HepG2 (cell line): ENCODE results near the gene THBD. TPM values are rescaled to one million over a fixed set of nuclear protein-coding genes. Genes with fewer than 3 reads are reported as not detected.

ENCODE experiments used
- MIER2 ChIP-seq: IDR thresholded peaks from 2 replicates; pipeline ENCODE4 v1.6.1; 2016; ENCODE audit warnings: missing biosample characterization, missing genetic modification reagents
- NRL ChIP-seq: sonication (generic); formaldehyde crosslinking; IDR thresholded peaks from 2 replicates; pipeline ENCODE4 v1.5.0; 2020; ENCODE audit warnings: missing genetic modification reagents, mild to moderate bottlenecking, moderate library complexity, borderline replicate concordance
- POLR2AphosphoS2 ChIP-seq: IDR thresholded peaks from 2 replicates; pipeline ENCODE4 v1.6.1; 2011; ENCODE audit warnings: low read depth, low read length, improper control_type of control experiment
- THYN1 ChIP-seq: sonication (generic); formaldehyde crosslinking; IDR thresholded peaks from 2 replicates; pipeline ENCODE4 v1.8.1; 2023; ENCODE audit warnings: low read depth, mild to moderate bottlenecking, moderate library complexity, missing genetic modification reagents, borderline replicate concordance
- TOE1 ChIP-seq: sonication (generic); formaldehyde crosslinking; IDR thresholded peaks from 2 replicates; pipeline ENCODE4 v1.4.0; 2020; ENCODE audit warnings: mild to moderate bottlenecking, missing genetic modification reagents
- ZNF12 ChIP-seq: sonication (generic); formaldehyde crosslinking; IDR thresholded peaks from 2 replicates; pipeline ENCODE4 v1.5.0; 2020; ENCODE audit warnings: missing genetic modification reagents
- ZNF232 ChIP-seq: sonication (generic); formaldehyde crosslinking; IDR thresholded peaks from 2 replicates; pipeline ENCODE4 v1.4.0; 2020; ENCODE audit warnings: missing genetic modification reagents, borderline replicate concordance
- ZNF264 ChIP-seq: sonication (generic); formaldehyde crosslinking; IDR thresholded peaks from 2 replicates; pipeline ENCODE4 v1.4.0; 2020; ENCODE audit warnings: missing genetic modification reagents
- ZNF546 ChIP-seq: sonication (generic); formaldehyde crosslinking; conservative IDR thresholded peaks from 2 replicates; pipeline ENCODE4 v1.8.1; 2023; ENCODE audit warnings: mild to moderate bottlenecking, missing genetic modification reagents
- polyA plus RNA-seq, 8 experiments: library from polyadenylated mRNA; depleted of rRNA in 3 of 8; stranded (reverse) in 7 of 8; unstranded in 1 of 8; fragments of >200 nt; fragmentation: Illumina TruSeq in 4 of 8; extraction: Trizol in 4 of 8; gene quantifications; 2 replicates each; pipeline versions ENCODE4 v1.2.1 to v1.2.3, GENCODE V29; 2011 to 2016; ENCODE audit warnings: low read depth in 4 of 8, missing spikeins in 1 of 8, mixed read lengths in 1 of 8; ENCODE audit not compliant: insufficient read depth in 1 of 8
- total RNA-seq, 5 experiments: library from RNA; depleted of rRNA; stranded (reverse); fragments of >200 nt; fragmentation: Illumina TruSeq; extraction: Trizol; gene quantifications; 2 replicates each; pipeline ENCODE4 v1.2.3, GENCODE V29; 2016; ENCODE audit warnings: low read depth in 1 of 5
- TF ChIP-seq, protein P1 (sequence below): sonication (generic); formaldehyde crosslinking; IDR thresholded peaks from 2 replicates; pipeline ENCODE4 v1.8.1; 2022; ENCODE audit warnings: mild to moderate bottlenecking, missing genetic modification reagents
- TF ChIP-seq, protein P2 (sequence below): sonication (generic); formaldehyde crosslinking; IDR thresholded peaks from 2 replicates; pipeline ENCODE4 v1.4.0; 2020; ENCODE audit warnings: missing genetic modification reagents, borderline replicate concordance
- TF ChIP-seq, protein P3 (sequence below): sonication (generic); formaldehyde crosslinking; IDR thresholded peaks from 2 replicates; pipeline ENCODE4 v1.4.0; 2020; ENCODE audit warnings: missing genetic modification reagents

The THBD gene
- total and polyA plus RNA-seq, 2 of the 13 experiments (the other 11 are each of a cell fraction or from before 2014, with no cell fraction given) = 0.03 TPM; not detected in 1

DNA sequence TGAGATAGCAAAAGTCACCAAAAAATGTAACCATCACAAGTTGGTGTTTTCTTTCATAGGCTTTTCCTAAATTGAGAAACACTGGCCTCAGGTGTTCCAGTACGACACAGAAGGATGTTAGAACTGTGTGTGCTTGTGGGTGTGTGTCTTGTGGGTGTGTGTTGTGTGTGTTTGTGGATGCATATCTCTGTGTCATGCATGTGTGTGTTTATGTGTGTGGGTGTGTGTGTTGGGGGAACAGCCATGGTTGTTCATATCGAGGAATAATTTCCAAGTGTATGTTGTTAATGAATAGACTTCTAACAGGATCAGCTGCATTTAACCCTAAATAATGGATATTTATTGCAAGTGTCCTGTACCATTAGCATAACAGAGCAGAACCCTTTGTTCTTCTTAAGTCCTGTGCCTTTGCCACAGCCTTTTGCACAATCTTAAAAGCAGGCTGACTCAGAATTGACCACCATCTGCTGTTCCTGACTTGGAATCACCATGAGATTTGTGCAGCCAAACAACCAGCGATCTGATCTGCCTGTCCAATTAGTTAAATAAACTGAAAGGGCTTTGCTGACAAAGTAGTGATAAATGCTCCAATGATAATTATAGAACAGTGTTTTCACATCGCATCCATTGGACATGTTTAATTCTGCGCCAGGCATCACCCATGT lies 29.0 kb upstream of the THBD start (continued):
- TF ChIP-seq, protein P1, sequence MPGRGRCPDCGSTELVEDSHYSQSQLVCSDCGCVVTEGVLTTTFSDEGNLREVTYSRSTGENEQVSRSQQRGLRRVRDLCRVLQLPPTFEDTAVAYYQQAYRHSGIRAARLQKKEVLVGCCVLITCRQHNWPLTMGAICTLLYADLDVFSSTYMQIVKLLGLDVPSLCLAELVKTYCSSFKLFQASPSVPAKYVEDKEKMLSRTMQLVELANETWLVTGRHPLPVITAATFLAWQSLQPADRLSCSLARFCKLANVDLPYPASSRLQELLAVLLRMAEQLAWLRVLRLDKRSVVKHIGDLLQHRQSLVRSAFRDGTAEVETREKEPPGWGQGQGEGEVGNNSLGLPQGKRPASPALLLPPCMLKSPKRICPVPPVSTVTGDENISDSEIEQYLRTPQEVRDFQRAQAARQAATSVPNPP = no peak
- TF ChIP-seq, protein P2, sequence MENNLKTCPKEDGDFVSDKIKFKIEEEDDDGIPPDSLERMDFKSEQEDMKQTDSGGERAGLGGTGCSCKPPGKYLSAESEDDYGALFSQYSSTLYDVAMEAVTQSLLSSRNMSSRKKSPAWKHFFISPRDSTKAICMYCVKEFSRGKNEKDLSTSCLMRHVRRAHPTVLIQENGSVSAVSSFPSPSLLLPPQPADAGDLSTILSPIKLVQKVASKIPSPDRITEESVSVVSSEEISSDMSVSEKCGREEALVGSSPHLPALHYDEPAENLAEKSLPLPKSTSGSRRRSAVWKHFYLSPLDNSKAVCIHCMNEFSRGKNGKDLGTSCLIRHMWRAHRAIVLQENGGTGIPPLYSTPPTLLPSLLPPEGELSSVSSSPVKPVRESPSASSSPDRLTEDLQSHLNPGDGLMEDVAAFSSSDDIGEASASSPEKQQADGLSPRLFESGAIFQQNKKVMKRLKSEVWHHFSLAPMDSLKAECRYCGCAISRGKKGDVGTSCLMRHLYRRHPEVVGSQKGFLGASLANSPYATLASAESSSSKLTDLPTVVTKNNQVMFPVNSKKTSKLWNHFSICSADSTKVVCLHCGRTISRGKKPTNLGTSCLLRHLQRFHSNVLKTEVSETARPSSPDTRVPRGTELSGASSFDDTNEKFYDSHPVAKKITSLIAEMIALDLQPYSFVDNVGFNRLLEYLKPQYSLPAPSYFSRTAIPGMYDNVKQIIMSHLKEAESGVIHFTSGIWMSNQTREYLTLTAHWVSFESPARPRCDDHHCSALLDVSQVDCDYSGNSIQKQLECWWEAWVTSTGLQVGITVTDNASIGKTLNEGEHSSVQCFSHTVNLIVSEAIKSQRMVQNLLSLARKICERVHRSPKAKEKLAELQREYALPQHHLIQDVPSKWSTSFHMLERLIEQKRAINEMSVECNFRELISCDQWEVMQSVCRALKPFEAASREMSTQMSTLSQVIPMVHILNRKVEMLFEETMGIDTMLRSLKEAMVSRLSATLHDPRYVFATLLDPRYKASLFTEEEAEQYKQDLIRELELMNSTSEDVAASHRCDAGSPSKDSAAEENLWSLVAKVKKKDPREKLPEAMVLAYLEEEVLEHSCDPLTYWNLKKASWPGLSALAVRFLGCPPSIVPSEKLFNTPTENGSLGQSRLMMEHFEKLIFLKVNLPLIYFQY (CRISPR knock-in tag) = no peak
- TF ChIP-seq ZNF264 (CRISPR knock-in tag) = no peak
- TF ChIP-seq, protein P3, sequence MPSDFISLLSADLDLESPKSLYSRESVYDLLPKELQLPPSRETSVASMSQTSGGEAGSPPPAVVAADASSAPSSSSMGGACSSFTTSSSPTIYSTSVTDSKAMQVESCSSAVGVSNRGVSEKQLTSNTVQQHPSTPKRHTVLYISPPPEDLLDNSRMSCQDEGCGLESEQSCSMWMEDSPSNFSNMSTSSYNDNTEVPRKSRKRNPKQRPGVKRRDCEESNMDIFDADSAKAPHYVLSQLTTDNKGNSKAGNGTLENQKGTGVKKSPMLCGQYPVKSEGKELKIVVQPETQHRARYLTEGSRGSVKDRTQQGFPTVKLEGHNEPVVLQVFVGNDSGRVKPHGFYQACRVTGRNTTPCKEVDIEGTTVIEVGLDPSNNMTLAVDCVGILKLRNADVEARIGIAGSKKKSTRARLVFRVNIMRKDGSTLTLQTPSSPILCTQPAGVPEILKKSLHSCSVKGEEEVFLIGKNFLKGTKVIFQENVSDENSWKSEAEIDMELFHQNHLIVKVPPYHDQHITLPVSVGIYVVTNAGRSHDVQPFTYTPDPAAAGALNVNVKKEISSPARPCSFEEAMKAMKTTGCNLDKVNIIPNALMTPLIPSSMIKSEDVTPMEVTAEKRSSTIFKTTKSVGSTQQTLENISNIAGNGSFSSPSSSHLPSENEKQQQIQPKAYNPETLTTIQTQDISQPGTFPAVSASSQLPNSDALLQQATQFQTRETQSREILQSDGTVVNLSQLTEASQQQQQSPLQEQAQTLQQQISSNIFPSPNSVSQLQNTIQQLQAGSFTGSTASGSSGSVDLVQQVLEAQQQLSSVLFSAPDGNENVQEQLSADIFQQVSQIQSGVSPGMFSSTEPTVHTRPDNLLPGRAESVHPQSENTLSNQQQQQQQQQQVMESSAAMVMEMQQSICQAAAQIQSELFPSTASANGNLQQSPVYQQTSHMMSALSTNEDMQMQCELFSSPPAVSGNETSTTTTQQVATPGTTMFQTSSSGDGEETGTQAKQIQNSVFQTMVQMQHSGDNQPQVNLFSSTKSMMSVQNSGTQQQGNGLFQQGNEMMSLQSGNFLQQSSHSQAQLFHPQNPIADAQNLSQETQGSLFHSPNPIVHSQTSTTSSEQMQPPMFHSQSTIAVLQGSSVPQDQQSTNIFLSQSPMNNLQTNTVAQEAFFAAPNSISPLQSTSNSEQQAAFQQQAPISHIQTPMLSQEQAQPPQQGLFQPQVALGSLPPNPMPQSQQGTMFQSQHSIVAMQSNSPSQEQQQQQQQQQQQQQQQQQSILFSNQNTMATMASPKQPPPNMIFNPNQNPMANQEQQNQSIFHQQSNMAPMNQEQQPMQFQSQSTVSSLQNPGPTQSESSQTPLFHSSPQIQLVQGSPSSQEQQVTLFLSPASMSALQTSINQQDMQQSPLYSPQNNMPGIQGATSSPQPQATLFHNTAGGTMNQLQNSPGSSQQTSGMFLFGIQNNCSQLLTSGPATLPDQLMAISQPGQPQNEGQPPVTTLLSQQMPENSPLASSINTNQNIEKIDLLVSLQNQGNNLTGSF (CRISPR knock-in tag) = no peak
- no peak for TF ChIP-seq ZNF12 (CRISPR knock-in tag)
- no peak for TF ChIP-seq ZNF232 (CRISPR knock-in tag)
- no peak for TF ChIP-seq ZNF546 (CRISPR knock-in tag)
- TF ChIP-seq TOE1 (CRISPR knock-in tag) = no peak
- TF ChIP-seq NRL = no peak
- no peak for TF ChIP-seq MIER2 (CRISPR knock-in tag)
- no peak for TF ChIP-seq POLR2AphosphoS2
- TF ChIP-seq THYN1 (CRISPR knock-in tag) = no peak
